K562 (cell line): ENCODE measurements around the gene ABCC12. TPM values are rescaled to one million over a fixed set of nuclear protein-coding genes. Genes with fewer than 3 reads are reported as not detected.

Experiments
- ATAC-seq: fragments of 200-7000 bp; cut with Tn5 transposase; 3 replicates; pipeline ENCODE4 v1.9.1; 2020; ENCODE audit warnings: moderate library complexity
- BruUV-seq: library from RNA; stranded (reverse); fragments of 400-500 nt; replicated peaks from 2 replicates; lab custom pipeline; 2021; lab: Mats Ljungman, UMichigan
- CTCF ChIA-PET: fragments of 300-600 bp; formaldehyde crosslinking; extraction: SDS; loops from one replicate; lab custom pipeline; 2021; ENCODE audit warnings: low intra/inter-chr PET ratio; lab: Yijun Ruan, JAX
- POLR2A ChIA-PET: fragments of 300-600, 350-650 bp; sonication (Branson Sonifier 250); formaldehyde crosslinking; extraction: SDS; loops from one replicate; lab custom pipeline; 2021; ENCODE audit warnings: antibody characterized with exemption, inconsistent platforms; lab: Yijun Ruan, JAX
- DNase-seq, 4 experiments: peaks; one replicate each; pipeline versions ENCODE4 v3.0.0 to v3.0.0-alpha.2; 2011 to 2018; ENCODE audit warnings: low spot score in 3 of 4, mixed read lengths in 3 of 4; ENCODE audit errors: extremely low read depth in 1 of 4
- FAIRE-seq: peaks from 2 replicates; lab custom pipeline; 2011; peaks lifted over from hg19 to GRCh38; lab: Jason Lieb, UNC
- H2AFZ ChIP-seq: 2 replicates; pipeline ENCODE4 v1.6.0; 2011; ENCODE audit warnings: low read depth, low read length, control low read depth, inconsistent platforms
- H3K27ac ChIP-seq: fragments of 200-600 bp; 3 replicates; pipeline ENCODE4 v1.8.0; 2011; ENCODE audit warnings: low read depth, mild to moderate bottlenecking, control low read depth, inconsistent platforms, low read length, moderate library complexity, mixed read lengths; ENCODE audit errors: extremely low read depth
- H3K27me3 ChIP-seq, 2 experiments: fragments of 300-600 bp in 1 of 2; 2 replicates in 1 of 2; 3 replicates in 1 of 2; pipeline versions ENCODE4 v1.6.0 to v1.8.0; 2011; ENCODE audit warnings: inconsistent platforms in 2 of 2, low read length in 2 of 2, mild to moderate bottlenecking in 1 of 2, mixed read lengths in 1 of 2, moderate library complexity in 1 of 2; ENCODE audit not compliant: control insufficient read depth in 2 of 2, insufficient read depth in 2 of 2
- H3K36me3 ChIP-seq: fragments of 300-600 bp; 3 replicates; pipeline ENCODE4 v1.8.0; 2011; ENCODE audit warnings: mild to moderate bottlenecking, low read length, inconsistent platforms; ENCODE audit not compliant: control insufficient read depth, insufficient read depth
- H3K4me1 ChIP-seq, 2 experiments: fragments of 200-600 bp in 1 of 2; replicated peaks in 1 of 2; 2 replicates in 1 of 2; 3 replicates in 1 of 2; pipeline versions ENCODE4 v1.5.1 to v1.8.0; 2011; ENCODE audit warnings: inconsistent platforms in 2 of 2, low read length in 2 of 2, mild to moderate bottlenecking in 1 of 2, mixed read lengths in 1 of 2, moderate library complexity in 1 of 2; ENCODE audit not compliant: control insufficient read depth in 2 of 2, insufficient read depth in 2 of 2
- H3K4me2 ChIP-seq: 2 replicates; pipeline ENCODE4 v1.6.1; 2011; ENCODE audit warnings: low read length, control low read depth, inconsistent platforms, mixed read lengths; ENCODE audit not compliant: insufficient read depth
- H3K4me3 ChIP-seq: fragments of 200-600 bp; sonication (generic), shearing (Covaris generic); 2 replicates; pipeline ENCODE4 v1.5.1; 2016; ENCODE audit warnings: control low read depth, inconsistent platforms
- H3K79me2 ChIP-seq: fragments of 200-600 bp; 3 replicates; pipeline ENCODE4 v1.8.0; 2011; ENCODE audit warnings: low read length, inconsistent platforms; ENCODE audit not compliant: control insufficient read depth, insufficient read depth
- H3K9ac ChIP-seq, 2 experiments: 2 replicates each; pipeline versions ENCODE4 v1.6.0 to v1.6.1; 2011; ENCODE audit warnings: low read depth in 2 of 2, low read length in 2 of 2, control low read depth in 1 of 2, inconsistent platforms in 1 of 2, mild to moderate bottlenecking in 1 of 2, mixed read lengths in 1 of 2; ENCODE audit not compliant: insufficient read depth in 1 of 2
- H3K9me1 ChIP-seq: one replicate; pipeline ENCODE4 v1.6.0; 2011; ENCODE audit warnings: inconsistent platforms, mild to moderate bottlenecking, low read length, moderate library complexity; ENCODE audit not compliant: control insufficient read depth, insufficient read depth
- H3K9me3 ChIP-seq: replicated peaks from 2 replicates; pipeline ENCODE4 v1.5.1; 2011; ENCODE audit warnings: low read depth, low read length, inconsistent platforms; ENCODE audit not compliant: control insufficient read depth, insufficient read depth
- H4K20me1 ChIP-seq: replicated peaks from 2 replicates; pipeline ENCODE4 v1.6.1; 2011; ENCODE audit warnings: low read length, inconsistent platforms, mixed read lengths; ENCODE audit not compliant: control insufficient read depth, insufficient read depth
- BCL6 ChIP-seq: fragments of 250-450 bp; sonication (Bioruptor Pico); IDR thresholded peaks from 2 replicates; pipeline ENCODE4 v1.4.0; 2020
- WGBS: fragments of 100-300 bp; shearing (Covaris generic); methylation state at CpG from one replicate; pipeline ENCODE4 v1.1.6; 2016; ENCODE audit warnings: low coverage, mixed read lengths; ENCODE audit not compliant: insufficient coverage; ENCODE audit errors: missing lambda C conversion rate; 5-methylcytosine and 5-hydroxymethylcytosine counted together
- in situ Hi-C: fragments of 300-500 bp; cut with MboI; formaldehyde crosslinking; loops from 4 replicates; pipeline ENCODE4 v1.15.0; 2018; ENCODE audit warnings: inconsistent platforms, mixed read lengths
- intact Hi-C: fragments of 100-400 bp; cut with micrococcal nuclease; formaldehyde crosslinking; loops from 2 replicates; pipeline ENCODE4 v1.14.2; 2022
- polyA plus RNA-seq, 8 experiments: library from polyadenylated mRNA; depleted of rRNA in 4 of 8; stranded (reverse) in 5 of 8; unstranded in 3 of 8; fragments of >200 nt; fragmentation: Nextera tagmentation in 2 of 8; fragmentation: Illumina TruSeq in 1 of 8; extraction: Ambion mirVana in 2 of 8; extraction: Trizol in 1 of 8; gene quantifications; 2 replicates each; pipeline versions ENCODE4 v1.2.1 to v1.2.3, GENCODE V29; 2011 to 2014; ENCODE audit warnings: inconsistent platforms in 1 of 8, missing spikeins in 1 of 8
- total RNA-seq, 7 experiments: library from RNA; depleted of rRNA in 6 of 7; stranded (reverse); fragments of >200 nt in 6 of 7; fragmentation: Illumina TruSeq in 2 of 7; extraction: Trizol in 2 of 7; gene quantifications; 2 replicates each; pipeline versions ENCODE4 v1.2.1 to v1.2.3, GENCODE V29; 2011 to 2021; ENCODE audit warnings: low replicate concordance in 1 of 7
- TF ChIP-seq, protein P1 (sequence below): fragments of 250-450 bp; sonication (Bioruptor Pico); IDR thresholded peaks from 2 replicates; pipeline ENCODE4 v1.4.0; 2020; ENCODE audit warnings: mild to moderate bottlenecking, moderate library complexity

ABCC12 gene
- total and polyA plus RNA-seq, 9 of the 15 experiments (the other 6 are each of a cell fraction or from before 2014, with no cell fraction given): not detected

DNA sequence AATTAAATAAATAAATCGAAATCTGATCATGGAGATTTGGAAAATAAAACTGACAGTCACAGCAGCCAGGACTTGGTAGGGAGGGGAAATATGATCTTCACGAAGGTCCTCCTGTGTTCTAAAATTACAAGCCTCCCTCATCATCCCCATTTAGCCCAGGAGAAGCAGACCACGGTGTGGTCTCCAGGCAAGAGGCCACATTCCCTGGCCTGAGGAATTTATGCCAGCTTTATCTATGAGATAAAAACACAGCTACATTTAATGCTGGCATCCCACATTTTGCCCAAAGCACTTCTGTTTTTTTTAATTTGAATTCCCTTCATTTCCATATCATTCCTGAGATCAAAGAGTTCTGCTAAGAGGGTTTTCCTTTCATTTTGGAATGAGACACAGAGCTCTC lies 43.2 kb downstream of the ABCC12 start (continued):
- TF ChIP-seq, protein P1, sequence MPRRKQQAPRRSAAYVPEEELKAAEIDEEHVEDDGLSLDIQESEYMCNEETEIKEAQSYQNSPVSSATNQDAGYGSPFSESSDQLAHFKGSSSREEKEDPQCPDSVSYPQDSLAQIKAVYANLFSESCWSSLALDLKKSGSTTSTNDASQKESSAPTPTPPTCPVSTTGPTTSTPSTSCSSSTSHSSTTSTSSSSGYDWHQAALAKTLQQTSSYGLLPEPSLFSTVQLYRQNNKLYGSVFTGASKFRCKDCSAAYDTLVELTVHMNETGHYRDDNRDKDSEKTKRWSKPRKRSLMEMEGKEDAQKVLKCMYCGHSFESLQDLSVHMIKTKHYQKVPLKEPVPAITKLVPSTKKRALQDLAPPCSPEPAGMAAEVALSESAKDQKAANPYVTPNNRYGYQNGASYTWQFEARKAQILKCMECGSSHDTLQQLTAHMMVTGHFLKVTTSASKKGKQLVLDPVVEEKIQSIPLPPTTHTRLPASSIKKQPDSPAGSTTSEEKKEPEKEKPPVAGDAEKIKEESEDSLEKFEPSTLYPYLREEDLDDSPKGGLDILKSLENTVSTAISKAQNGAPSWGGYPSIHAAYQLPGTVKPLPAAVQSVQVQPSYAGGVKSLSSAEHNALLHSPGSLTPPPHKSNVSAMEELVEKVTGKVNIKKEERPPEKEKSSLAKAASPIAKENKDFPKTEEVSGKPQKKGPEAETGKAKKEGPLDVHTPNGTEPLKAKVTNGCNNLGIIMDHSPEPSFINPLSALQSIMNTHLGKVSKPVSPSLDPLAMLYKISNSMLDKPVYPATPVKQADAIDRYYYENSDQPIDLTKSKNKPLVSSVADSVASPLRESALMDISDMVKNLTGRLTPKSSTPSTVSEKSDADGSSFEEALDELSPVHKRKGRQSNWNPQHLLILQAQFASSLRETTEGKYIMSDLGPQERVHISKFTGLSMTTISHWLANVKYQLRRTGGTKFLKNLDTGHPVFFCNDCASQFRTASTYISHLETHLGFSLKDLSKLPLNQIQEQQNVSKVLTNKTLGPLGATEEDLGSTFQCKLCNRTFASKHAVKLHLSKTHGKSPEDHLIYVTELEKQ (CRISPR knock-in tag): no peak

DNA sequence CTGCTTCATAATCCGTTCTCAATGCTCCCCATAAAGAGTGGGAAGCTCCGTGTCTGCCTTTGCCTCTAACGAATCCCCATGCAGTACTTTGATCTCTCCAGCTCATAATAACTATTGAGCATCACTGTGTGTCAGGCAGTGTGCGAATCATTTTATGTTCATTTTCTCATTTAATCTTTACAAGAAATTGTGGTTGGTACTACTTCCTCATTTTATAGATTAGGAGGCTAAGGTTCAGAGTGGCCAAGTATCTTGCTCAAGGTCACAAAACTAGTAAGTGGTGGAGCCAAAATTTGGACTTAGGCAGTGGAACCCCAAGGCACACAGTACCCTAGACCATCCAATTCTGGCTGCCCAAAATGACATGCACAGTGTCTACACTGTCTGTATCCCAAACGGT lies 44.8 kb downstream of the ABCC12 start:
- H3K4me2 ChIP-seq: no peak overlapping the region
- H3K4me1 ChIP-seq: no peaks in the 10 kb centered on the region
- H3K9me3 ChIP-seq: no peaks in the 10 kb centered on the region
- no peaks in the 10 kb centered on the region; the same call in 1 of the 2 replicates for H4K20me1 ChIP-seq
- H2AFZ ChIP-seq: no peak overlapping the region
- ATAC-seq: no peak
- intact Hi-C loops (no loop called here), in situ Hi-C loops (no loop called here)
- H3K36me3 ChIP-seq: no peaks in the 10 kb centered on the region
- no peak overlapping the region for H3K9ac ChIP-seq
- no peak for TF ChIP-seq BCL6 (CRISPR knock-in tag)
- no peaks in the 10 kb centered on the region for H3K79me2 ChIP-seq
- CTCF ChIA-PET: interaction anchor here (0.6 kb wide), 1 partner anchor 978 kb away, joined by 3 read pairs; no protein-coding TSS in a partner anchor
- no TSS peak for BruUV-seq
- no peak for DNase-seq
- peaks cover 0 to 17% of the 10 kb centered on the region in 2 experiments; a peak in 2 of 5 replicates for H3K27me3 ChIP-seq
- FAIRE-seq: no peak
- no peaks in the 10 kb centered on the region for H3K9me1 ChIP-seq
- whole genome bisulfite sequencing: 2% methylated on average over 5 of the region's 5 CpGs
- POLR2A ChIA-PET: no interaction called here
- H3K27ac ChIP-seq: no peak overlapping the region
- H3K4me3 ChIP-seq: no peak overlapping the region
